SKM-1 treated with dmso at 0.1 percent for 144 hours (cell line): ENCODE data around the gene LIF.
"Not testable (repeated sequence)": the region's sequence is repeated elsewhere in the genome, so short reads cannot be mapped to it uniquely, and the experiment has no call there.

ENCODE experiments used
- DNase-seq: peaks from one replicate; lab custom pipeline; 2025; ENCODE audit not compliant: unreplicated experiment; lab: John Stamatoyannopoulos, UW

LIF gene

GRCh38 chr22:30245181-30245984, 1.2 kb downstream of the LIF start:
- DNase-seq, result no peak

DNA sequence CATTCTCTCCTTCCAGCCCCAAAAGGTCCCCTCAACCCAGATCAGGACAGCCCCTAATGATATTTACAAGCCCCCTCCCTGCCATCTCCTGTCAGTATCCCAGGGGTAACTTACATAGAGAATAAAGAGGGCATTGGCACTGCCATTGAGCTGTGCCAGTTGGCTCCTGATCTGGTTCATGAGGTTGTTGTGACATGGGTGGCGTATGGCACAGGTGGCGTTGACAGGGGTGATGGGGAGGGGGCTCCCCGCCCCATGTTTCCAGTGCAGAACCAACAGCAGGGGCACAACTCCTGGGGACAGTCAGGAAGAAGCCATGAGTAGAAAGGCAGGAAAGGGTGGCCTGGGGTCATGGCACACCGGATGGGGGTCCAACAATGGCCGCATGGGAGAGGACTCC, 1.9 kb downstream of the LIF start:
- DNase-seq, result no peak

DNA sequence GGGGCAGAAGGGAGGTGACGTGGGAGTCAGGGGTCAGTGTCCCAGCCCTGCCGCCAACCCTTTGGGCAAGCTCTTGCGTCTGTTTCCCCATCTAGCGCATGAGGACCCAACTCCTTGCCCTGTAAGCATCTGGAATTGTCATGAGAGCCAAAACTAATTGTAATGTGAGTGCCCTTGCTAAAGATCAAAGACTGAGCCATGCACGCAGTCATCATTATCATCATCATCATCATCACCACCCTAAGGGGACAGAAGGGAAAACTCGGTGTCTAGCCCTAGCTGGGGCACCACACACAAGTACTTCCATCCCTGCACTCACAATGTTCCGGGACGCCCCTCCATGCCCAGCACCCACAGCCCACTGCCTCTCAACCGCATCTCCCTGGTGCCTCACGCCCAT, 2.5 kb downstream of the LIF start:
- no peak for DNase-seq

GRCh38 chr22:30243661-30244060, 2.9 kb downstream of the LIF start:
- DNase-seq, result no peak

GRCh38 chr22:30241576-30242371, 4.8 kb downstream of the LIF start:
- DNase-seq, result no peak

DNA sequence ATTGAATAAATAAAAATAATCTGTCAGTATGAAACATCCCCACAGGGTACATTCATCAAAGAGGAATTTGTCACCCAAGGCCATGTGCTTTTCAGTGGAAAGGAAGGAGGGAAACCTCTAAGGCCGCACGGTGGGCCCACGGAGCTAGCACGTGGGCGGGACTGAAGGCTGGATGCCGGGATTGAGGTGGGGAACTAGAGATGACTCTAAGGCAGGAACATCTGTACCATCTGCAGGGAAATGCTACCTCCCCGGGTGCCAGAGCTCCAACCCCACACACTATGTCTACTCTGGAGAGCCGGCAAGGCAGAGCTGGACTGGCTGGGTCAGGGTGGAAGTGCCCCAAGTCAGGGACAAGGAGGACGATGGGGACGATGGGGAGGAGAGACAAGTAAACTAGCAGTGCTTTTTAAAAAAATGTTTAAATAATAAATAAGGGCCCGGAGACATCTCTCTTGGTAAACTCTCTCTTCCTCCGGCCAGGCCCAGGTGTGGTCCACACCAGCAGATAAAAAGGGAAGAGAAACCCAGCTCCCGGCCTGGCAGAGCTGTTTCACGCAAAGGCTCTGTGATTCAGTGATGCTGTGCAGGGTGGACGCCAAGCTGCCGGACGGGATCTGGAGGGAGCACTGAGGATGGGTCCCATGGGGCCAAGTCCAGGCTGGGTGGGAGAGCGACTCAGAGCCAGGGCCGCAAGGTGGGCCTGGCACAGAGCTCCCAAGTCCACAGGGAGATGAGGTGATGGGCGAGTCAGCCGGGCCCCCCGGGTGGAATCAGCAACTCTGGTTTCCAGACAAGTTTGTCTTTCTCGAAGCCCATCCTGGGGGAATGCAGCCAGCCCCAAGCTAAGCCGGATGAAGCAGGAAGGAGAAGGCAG, 5.8 kb downstream of the LIF start:
- DNase-seq, result no peak

DNA sequence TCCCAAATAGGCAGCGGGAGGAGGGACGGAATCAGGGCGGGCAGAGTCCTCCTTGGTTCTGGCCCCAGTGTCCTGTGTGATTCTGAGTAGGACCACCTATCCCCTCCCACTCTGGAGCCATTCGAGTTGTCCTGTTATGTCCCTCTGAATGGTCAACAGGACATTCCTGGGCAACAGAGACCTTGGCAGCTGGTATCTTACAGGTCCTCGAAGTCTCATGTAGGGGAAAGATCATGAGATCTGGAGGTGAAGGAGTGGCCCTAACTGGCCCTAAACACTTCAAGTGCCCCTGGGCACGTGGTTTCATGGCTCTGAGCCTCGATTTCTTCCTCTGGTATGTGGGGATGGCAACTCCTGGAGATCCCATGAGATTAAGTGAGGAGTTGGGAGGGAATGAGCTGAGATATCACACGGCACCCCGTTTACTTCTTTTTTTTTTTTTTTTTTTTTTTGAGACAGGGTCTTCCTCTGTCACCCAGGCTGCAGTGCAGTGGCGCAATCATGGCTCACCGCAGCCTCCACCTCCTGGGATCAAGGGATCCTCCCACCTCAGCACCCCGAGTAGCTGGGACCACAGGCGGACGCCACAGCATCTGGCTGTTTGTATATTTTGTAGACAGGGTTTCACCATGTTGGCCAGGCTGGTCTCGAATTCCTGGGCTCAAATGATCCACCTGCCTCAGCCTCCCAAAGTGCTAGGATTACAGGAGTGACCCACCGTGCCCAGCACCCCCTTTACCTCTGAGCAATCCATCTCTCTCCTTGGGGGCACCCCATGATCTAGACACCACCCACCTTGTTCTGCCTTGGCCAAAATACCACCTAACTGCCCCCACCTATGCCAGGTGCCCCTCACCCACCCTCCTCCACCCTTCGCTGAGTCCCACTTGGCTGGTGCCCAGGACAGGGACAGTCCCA, 6.8 kb downstream of the LIF start:
- no peak for DNase-seq

- DNase-seq, result no peak
Observed at GRCh38 chr22:30238661-30239487, 7.7 kb downstream of the LIF start.

DNA sequence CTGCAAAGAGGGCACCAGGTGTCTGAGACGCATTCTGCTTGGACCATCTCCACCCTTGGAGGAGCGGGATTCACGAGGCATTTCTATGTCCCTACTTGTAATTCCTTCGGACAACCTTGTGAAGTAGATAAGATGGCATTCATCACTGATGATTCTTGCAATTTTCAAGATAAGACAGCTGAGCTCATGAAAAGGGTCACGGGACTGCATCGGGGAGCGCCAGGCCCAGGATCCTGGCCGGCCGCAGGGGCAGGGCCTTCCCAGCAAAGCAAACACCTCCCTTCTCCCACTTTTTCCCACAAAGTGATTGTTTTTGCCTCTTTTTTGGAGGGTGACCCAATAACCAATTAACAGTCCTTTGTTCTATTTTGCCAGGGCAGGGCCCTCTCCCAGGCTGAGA, 8.4 kb downstream of the LIF start:
- DNase-seq, result no peak

DNA sequence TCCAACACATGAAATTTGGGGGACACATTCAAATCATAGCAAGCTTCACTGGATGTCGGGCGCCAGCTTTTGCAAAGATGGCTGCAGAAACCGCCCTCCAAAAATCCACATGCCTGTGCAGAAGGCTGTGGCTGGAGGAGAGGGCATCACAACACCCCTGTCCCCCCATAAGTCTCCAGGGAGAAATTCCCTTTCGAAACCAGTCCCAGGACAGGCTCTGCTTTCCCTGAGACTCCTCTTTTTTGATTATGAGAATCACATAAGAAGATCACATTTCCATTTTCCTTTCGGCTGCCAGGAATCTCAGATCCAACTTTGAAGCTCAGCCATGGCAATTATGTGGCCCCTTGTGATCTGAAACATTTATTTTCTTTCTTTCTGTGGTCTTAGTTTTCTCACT, 9.7 kb downstream of the LIF start:
- no peak for DNase-seq

DNA sequence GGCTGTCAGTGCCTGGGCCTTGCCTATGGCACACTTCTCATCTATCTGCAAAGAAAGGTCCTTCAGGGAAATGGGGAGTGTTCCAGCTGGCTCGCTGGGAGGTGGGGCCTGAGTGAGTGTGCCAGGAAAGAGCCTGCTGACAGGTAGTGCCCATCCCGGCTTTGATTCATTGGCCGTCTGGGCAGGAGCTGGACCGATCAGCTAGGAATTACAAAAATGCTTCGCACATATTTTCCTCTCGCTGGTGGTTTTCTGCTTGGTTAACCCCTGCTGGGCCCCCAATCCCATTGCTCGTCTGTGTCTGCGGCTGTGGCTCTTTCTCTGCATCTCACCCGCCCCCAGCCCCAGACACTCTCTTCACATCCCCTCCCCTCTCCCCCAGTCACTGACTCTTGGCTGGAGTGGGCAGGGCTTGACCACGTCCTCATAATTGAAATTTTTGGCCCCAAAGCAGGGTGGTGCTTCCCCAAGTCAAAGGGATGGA, 10.8 kb downstream of the LIF start:
- DNase-seq, result no peak

DNA sequence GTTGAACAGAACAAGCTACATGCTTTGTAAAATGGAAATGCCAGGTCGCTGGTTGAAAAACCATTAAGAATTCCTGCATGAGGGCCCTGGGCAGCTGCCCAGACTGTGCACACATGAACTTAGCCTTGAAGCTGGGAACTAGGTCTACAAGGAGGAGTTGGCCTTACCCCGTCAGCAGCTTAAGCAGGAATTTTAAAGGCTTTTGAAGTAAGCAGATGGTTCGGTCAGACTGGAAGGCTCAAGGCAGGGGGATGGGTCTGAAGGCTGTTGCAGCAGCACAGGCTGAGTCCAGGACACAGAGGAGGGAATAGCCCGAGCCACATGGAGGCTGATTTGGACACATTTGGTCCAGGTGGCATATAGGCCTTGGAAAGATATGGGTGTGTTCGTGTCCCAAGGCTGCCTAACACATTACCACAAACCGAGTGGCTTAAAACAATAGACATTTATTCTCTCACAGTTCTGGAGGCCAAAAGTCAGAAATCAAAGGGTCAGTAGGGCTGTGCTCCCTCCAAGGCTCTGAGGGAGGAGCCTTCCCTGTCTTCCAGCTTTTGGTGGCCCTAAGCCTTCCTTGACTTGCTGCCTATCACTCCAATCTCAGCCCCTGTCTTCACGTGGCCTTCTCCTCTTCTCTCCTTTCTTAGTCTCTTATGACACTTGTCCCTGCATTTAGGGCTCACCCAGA, 11.6 kb downstream of the LIF start:
- no peak for DNase-seq

DNA sequence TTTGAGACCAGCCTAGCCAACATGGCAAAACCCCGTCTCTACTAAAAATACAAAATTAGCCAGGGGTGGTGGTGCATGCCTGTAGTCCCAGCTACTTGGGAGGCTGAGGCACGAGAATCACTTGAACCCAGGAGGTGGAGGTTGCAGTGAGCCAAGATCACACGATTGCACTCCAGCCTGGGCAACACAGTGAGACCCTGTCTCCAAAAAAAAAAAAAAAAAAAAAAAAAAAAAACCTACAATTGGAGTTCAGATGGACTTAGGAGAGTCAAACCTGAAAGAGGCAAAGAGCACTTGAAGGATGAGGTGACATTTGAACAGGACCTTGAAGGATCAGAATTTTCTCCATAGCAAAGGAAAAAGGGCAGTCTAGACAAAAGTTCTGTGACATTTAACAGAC, 12.2 kb downstream of the LIF start:
- DNase-seq, result not testable (repeated sequence)

GRCh38 chr22:30233582-30233981, 13.0 kb downstream of the LIF start:
- DNase-seq, result no peak

GRCh38 chr22:30232716-30233218, 13.8 kb downstream of the LIF start:
- DNase-seq, result no peak

DNA sequence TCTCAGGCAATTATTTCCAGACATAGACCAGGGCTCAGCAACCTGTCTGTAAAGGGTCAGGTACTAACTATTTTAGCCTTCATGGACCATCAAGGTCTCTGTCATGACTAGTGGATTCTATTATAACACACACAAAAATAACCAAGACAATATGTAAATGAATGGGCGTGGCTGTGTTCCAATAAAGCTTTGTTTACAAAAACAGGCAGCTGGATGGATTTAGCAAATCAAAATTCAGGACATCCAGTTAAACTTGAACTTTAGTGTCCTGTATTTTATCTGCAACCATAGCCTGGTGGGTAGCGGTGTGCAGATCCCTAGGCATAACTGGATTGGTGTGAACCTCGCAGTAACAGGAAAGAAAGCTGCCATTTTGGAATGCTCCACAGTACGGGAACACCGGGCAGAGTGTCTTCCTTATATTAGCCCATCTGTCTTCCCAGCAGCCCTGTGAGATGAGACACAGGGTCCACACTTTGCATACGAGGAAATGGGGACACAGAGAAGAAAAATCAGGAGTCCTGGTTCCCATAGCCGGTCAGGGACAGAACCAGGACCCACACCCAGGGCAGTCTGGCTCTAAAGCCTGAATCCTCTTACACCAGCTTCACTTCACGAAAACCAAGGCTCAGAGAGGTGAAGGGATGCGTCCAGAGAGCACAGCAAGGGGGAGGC, 15.6 kb downstream of the LIF start:
- DNase-seq, result no peak

GRCh38 chr22:30230330-30230729, 16.2 kb downstream of the LIF start:
- no peak for DNase-seq
